Neural cell (in vitro differentiated cells): ENCODE results near the gene USP36. TPM values are rescaled to one million over a fixed set of nuclear protein-coding genes. Genes with fewer than 3 reads are reported as not detected.

Experiments
- H2AFZ ChIP-seq: fragments of 200-600, 300-800 bp; sonication (generic), shearing (Covaris generic); 2 replicates; pipeline ENCODE4 v1.6.0; 2014; ENCODE audit warnings: low read depth, mild to moderate bottlenecking, antibody characterized with exemption, low read length, moderate library complexity
- H3F3A ChIP-seq: fragments of 200-600 bp; shearing (Covaris generic); 2 replicates; pipeline ENCODE4 v1.6.1; 2016; ENCODE audit warnings: mild to moderate bottlenecking, moderate library complexity, mixed read lengths, antibody characterized with exemption, low read length; ENCODE audit not compliant: insufficient read depth, poor library complexity, severe bottlenecking
- H3K27ac ChIP-seq: fragments of 200-600, 300-800 bp; sonication (generic), shearing (Covaris generic); 2 replicates; pipeline ENCODE4 v1.5.1; 2014; ENCODE audit warnings: mild to moderate bottlenecking, low read length, moderate library complexity
- H3K27me3 ChIP-seq: fragments of 300-800, 200-600 bp; sonication (generic), shearing (Covaris generic); 2 replicates; pipeline ENCODE4 v1.6.0; 2014; ENCODE audit warnings: mild to moderate bottlenecking, low read depth, low read length, moderate library complexity; ENCODE audit not compliant: insufficient read depth
- H3K36me3 ChIP-seq: fragments of 300-800, 200-600 bp; sonication (generic), shearing (Covaris generic); 2 replicates; pipeline ENCODE4 v1.5.1; 2014; ENCODE audit warnings: mild to moderate bottlenecking, antibody characterized with exemption, low read length, moderate library complexity; ENCODE audit not compliant: insufficient read depth
- H3K4me2 ChIP-seq: fragments of 300-800, 200-600 bp; sonication (generic), shearing (Covaris generic); 2 replicates; pipeline ENCODE4 v1.6.0; 2014; ENCODE audit warnings: mild to moderate bottlenecking, low read length
- H3K4me3 ChIP-seq: fragments of 300-800, 200-600 bp; sonication (generic), shearing (Covaris generic); 2 replicates; pipeline ENCODE4 v1.5.1; 2014; ENCODE audit warnings: mild to moderate bottlenecking, low read length, moderate library complexity
- H3K79me2 ChIP-seq: fragments of 200-600 bp; shearing (Covaris generic); replicated peaks from 2 replicates; pipeline ENCODE4 v1.6.0; 2014; ENCODE audit warnings: mild to moderate bottlenecking, low read length, moderate library complexity; ENCODE audit not compliant: insufficient read depth
- H3K9ac ChIP-seq: fragments of 300-800, 200-600 bp; sonication (generic), shearing (Covaris generic); 2 replicates; pipeline ENCODE4 v1.6.1; 2016; ENCODE audit warnings: mild to moderate bottlenecking, low read length, mixed read lengths
- H3K9me2 ChIP-seq: fragments of 200-600 bp; shearing (Covaris generic); 2 replicates; pipeline ENCODE4 v1.6.1; 2016; ENCODE audit warnings: mild to moderate bottlenecking, low read length, mixed read lengths; ENCODE audit not compliant: insufficient read depth
- H3K9me3 ChIP-seq: fragments of 200-600, 300-800 bp; sonication (generic), shearing (Covaris generic); 2 replicates; pipeline ENCODE4 v1.6.1; 2016; ENCODE audit warnings: mild to moderate bottlenecking, mixed run types, low read length, moderate library complexity, mixed read lengths
- H4K20me1 ChIP-seq: fragments of 200-600 bp; shearing (Covaris generic); 2 replicates; pipeline ENCODE4 v1.6.1; 2016; ENCODE audit warnings: mild to moderate bottlenecking, mixed run types; ENCODE audit not compliant: insufficient read depth
- EP300 ChIP-seq: fragments of 450-650 bp; conservative IDR thresholded peaks from 2 replicates; pipeline ENCODE4 v1.6.1; 2014; ENCODE audit warnings: antibody characterized with exemption, mild to moderate bottlenecking, moderate library complexity; ENCODE audit not compliant: poor library complexity, severe bottlenecking
- EZH2 ChIP-seq: fragments of 200-600, 300-800 bp; shearing (Covaris generic), sonication (generic); IDR thresholded peaks from 2 replicates; pipeline ENCODE4 v1.6.1; 2014; ENCODE audit warnings: antibody characterized with exemption, low read length, borderline replicate concordance, mild to moderate bottlenecking; ENCODE audit not compliant: insufficient read depth, poor library complexity, severe bottlenecking
- MXI1 ChIP-seq: fragments of 450-650 bp; conservative IDR thresholded peaks from 2 replicates; pipeline ENCODE4 v1.6.1; 2014; ENCODE audit warnings: antibody characterized with exemption, mild to moderate bottlenecking; ENCODE audit not compliant: poor library complexity, severe bottlenecking
- POLR2AphosphoS5 ChIP-seq: IDR thresholded peaks from 2 replicates; pipeline ENCODE4 v1.6.1; 2012
- RAD21 ChIP-seq: fragments of 450-650 bp; conservative IDR thresholded peaks from 2 replicates; pipeline ENCODE4 v1.6.1; 2014; ENCODE audit warnings: antibody characterized with exemption, mild to moderate bottlenecking, moderate library complexity
- REST ChIP-seq: IDR thresholded peaks from 2 replicates; pipeline ENCODE4 v1.6.1; 2012; ENCODE audit warnings: borderline replicate concordance
- SMC3 ChIP-seq: fragments of 450-650 bp; conservative IDR thresholded peaks from 2 replicates; pipeline ENCODE4 v1.6.1; 2014; ENCODE audit warnings: antibody characterized with exemption, mild to moderate bottlenecking, moderate library complexity; ENCODE audit not compliant: poor library complexity
- TAF1 ChIP-seq: IDR thresholded peaks from 2 replicates; pipeline ENCODE4 v1.6.1; 2012; ENCODE audit warnings: low read depth
- polyA plus RNA-seq: library from polyadenylated mRNA; depleted of rRNA; stranded (reverse); fragments of >200 nt; gene quantifications from 2 replicates; pipeline ENCODE4 v1.2.3, GENCODE V29; 2014
- TF ChIP-seq, protein P1 (sequence below): fragments of 450-650 bp; IDR thresholded peaks from 2 replicates; pipeline ENCODE4 v1.5.1; 2014; ENCODE audit warnings: antibody characterized with exemption, mild to moderate bottlenecking, moderate library complexity; ENCODE audit not compliant: poor library complexity, severe bottlenecking

USP36 gene
- polyA plus RNA-seq, 1 donor from 2014 or later, result 14.4 TPM

GRCh38 chr17:78875363-78876093 lies 34.9 kb upstream of the USP36 start:
- H3K4me2 ChIP-seq, result no peak overlapping the region
- H2AFZ ChIP-seq, result no peak overlapping the region
- no peak overlapping the region for H3K9ac ChIP-seq
- H3K79me2 ChIP-seq, result peaks cover 11% of the 10 kb centered on the region
- no peak overlapping the region for H3K27ac ChIP-seq
- no peaks in the 10 kb centered on the region for H4K20me1 ChIP-seq
- TF ChIP-seq REST (no peak), EZH2 (no peak), TAF1 (no peak), RAD21 (no peak), POLR2AphosphoS5 (no peak), EP300 (no peak), SMC3 (no peak), MXI1 (no peak)
- TF ChIP-seq, protein P1, sequence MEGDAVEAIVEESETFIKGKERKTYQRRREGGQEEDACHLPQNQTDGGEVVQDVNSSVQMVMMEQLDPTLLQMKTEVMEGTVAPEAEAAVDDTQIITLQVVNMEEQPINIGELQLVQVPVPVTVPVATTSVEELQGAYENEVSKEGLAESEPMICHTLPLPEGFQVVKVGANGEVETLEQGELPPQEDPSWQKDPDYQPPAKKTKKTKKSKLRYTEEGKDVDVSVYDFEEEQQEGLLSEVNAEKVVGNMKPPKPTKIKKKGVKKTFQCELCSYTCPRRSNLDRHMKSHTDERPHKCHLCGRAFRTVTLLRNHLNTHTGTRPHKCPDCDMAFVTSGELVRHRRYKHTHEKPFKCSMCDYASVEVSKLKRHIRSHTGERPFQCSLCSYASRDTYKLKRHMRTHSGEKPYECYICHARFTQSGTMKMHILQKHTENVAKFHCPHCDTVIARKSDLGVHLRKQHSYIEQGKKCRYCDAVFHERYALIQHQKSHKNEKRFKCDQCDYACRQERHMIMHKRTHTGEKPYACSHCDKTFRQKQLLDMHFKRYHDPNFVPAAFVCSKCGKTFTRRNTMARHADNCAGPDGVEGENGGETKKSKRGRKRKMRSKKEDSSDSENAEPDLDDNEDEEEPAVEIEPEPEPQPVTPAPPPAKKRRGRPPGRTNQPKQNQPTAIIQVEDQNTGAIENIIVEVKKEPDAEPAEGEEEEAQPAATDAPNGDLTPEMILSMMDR, result no peak
- no peaks in the 10 kb centered on the region for H3K36me3 ChIP-seq
- H3K9me2 ChIP-seq, result no peaks in the 10 kb centered on the region
- H3K4me3 ChIP-seq, result no peak overlapping the region
- no peaks in the 10 kb centered on the region for H3K27me3 ChIP-seq
- no peaks in the 10 kb centered on the region for H3F3A ChIP-seq
- no peaks in the 10 kb centered on the region for H3K9me3 ChIP-seq

GRCh38 chr17:78873519-78874340 lies 33.1 kb upstream of the USP36 start:
- Histone ChIP-seq H3K4me2 (no peak overlapping the region), H4K20me1 (no peaks in the 10 kb centered on the region), H3K27ac (no peak overlapping the region), H3K9me3 (no peaks in the 10 kb centered on the region), H3K27me3 (no peaks in the 10 kb centered on the region), H3K4me3 (no peak overlapping the region), H3F3A (no peaks in the 10 kb centered on the region), H3K36me3 (no peaks in the 10 kb centered on the region), H3K9me2 (no peaks in the 10 kb centered on the region), H3K79me2 (peaks cover under 1% of the 10 kb centered on the region), H3K9ac (no peak overlapping the region), H2AFZ (no peak overlapping the region)
- TF ChIP-seq EP300 (no peak), POLR2AphosphoS5 (no peak), RAD21 (no peak), MXI1 (no peak), TAF1 (no peak), SMC3 (no peak), REST (no peak), EZH2 (no peak)
- TF ChIP-seq, protein P1, result no peak
